IMR-90 (cell line): Measurements from ENCODE around the gene AAMDC. TPM values are rescaled to one million over a fixed set of nuclear protein-coding genes. Genes with fewer than 3 reads are reported as not detected.
A peak's percentile ranks its signal among the peaks of the same experiment; 100 is the strongest.
"Not testable (repeated sequence)": the region's sequence is repeated elsewhere in the genome, so short reads cannot be mapped to it uniquely, and the experiment has no call there.

Experiments
- ATAC-seq: fragments of 200-7000 bp; cut with Tn5 transposase; 2 replicates; pipeline ENCODE4 v1.9.1; 2020; ENCODE audit warnings: low read depth, mild to moderate bottlenecking, moderate library complexity
- BruUV-seq: library from RNA; stranded (reverse); fragments of 400-500 nt; replicated peaks from 2 replicates; lab custom pipeline; 2021; lab: Mats Ljungman, UMichigan
- CTCF ChIA-PET: fragments of 300-600 bp; formaldehyde crosslinking; extraction: SDS; loops from one replicate; lab custom pipeline; 2021; ENCODE audit warnings: antibody characterized with exemption; lab: Yijun Ruan, JAX
- POLR2A ChIA-PET: fragments of 300-600 bp; sonication (Branson Sonifier 250); formaldehyde crosslinking; loops from one replicate; lab custom pipeline; 2022; ENCODE audit warnings: antibody characterized with exemption; ENCODE audit not compliant: unreplicated experiment; lab: Charles Lee
- DNase-seq: peaks from one replicate; pipeline ENCODE4 v3.0.0; 2013
- H2AFZ ChIP-seq: replicated peaks from 2 replicates; pipeline ENCODE3; 2013; ENCODE audit warnings: low read length, mild to moderate bottlenecking; ENCODE audit not compliant: poor library complexity
- H2AK5ac ChIP-seq: 2 replicates; pipeline ENCODE4 v1.6.1; 2013; ENCODE audit warnings: low read depth, low read length, inconsistent platforms
- H2AK9ac ChIP-seq: replicated peaks from 2 replicates; pipeline ENCODE3; 2013; ENCODE audit warnings: mild to moderate bottlenecking, low read depth, low read length, moderate library complexity; ENCODE audit not compliant: poor library complexity
- H2BK120ac ChIP-seq: 2 replicates; pipeline ENCODE4 v1.6.1; 2013; ENCODE audit warnings: low read depth, low read length, inconsistent platforms
- H2BK15ac ChIP-seq: 3 replicates; pipeline ENCODE4 v1.6.1; 2013; ENCODE audit warnings: low read depth, low read length, inconsistent platforms
- H2BK20ac ChIP-seq: 2 replicates; pipeline ENCODE4 v1.6.1; 2013; ENCODE audit warnings: low read depth, mild to moderate bottlenecking, inconsistent platforms, low read length, moderate library complexity
- H2BK5ac ChIP-seq: 2 replicates; pipeline ENCODE4 v1.6.1; 2013; ENCODE audit warnings: mild to moderate bottlenecking, low read depth, low read length, inconsistent platforms; ENCODE audit not compliant: poor library complexity, severe bottlenecking
- H3K14ac ChIP-seq: replicated peaks from 2 replicates; pipeline ENCODE4 v1.6.1; 2013; ENCODE audit warnings: low read depth, low read length, inconsistent platforms
- H3K18ac ChIP-seq: 2 replicates; pipeline ENCODE4 v1.6.1; 2013; ENCODE audit warnings: low read depth, low read length, control low read depth
- H3K23ac ChIP-seq: 2 replicates; pipeline ENCODE4 v1.6.1; 2013; ENCODE audit warnings: low read depth, low read length, inconsistent platforms
- H3K27ac ChIP-seq: 2 replicates; pipeline ENCODE4 v1.5.1; 2013; ENCODE audit warnings: mild to moderate bottlenecking, control low read depth, low read length; ENCODE audit not compliant: insufficient read depth
- H3K27me3 ChIP-seq: 2 replicates; pipeline ENCODE4 v1.6.1; 2013; ENCODE audit warnings: low read length; ENCODE audit not compliant: control insufficient read depth, insufficient read depth
- H3K36me3 ChIP-seq: 2 replicates; pipeline ENCODE4 v1.6.1; 2013; ENCODE audit warnings: low read length, mixed read lengths; ENCODE audit not compliant: control insufficient read depth, insufficient read depth
- H3K4ac ChIP-seq: 2 replicates; pipeline ENCODE4 v1.6.1; 2013; ENCODE audit warnings: low read depth, low read length, inconsistent platforms
- H3K4me1 ChIP-seq: 2 replicates; pipeline ENCODE4 v1.6.1; 2013; ENCODE audit warnings: low read length, mixed read lengths; ENCODE audit not compliant: control insufficient read depth, insufficient read depth
- H3K4me2 ChIP-seq: 2 replicates; pipeline ENCODE4 v1.6.1; 2013; ENCODE audit warnings: low read depth, mild to moderate bottlenecking, control low read depth, low read length, moderate library complexity
- H3K4me3 ChIP-seq: 2 replicates; pipeline ENCODE4 v1.5.1; 2013; ENCODE audit warnings: low read depth, mild to moderate bottlenecking, control low read depth, low read length, moderate library complexity; ENCODE audit not compliant: insufficient read depth
- H3K56ac ChIP-seq: 2 replicates; pipeline ENCODE4 v1.6.1; 2013; ENCODE audit warnings: low read length, inconsistent platforms; ENCODE audit not compliant: insufficient read depth; ENCODE audit errors: extremely low read depth
- H3K79me1 ChIP-seq, 2 experiments: 2 replicates each; pipeline ENCODE4 v1.6.1; 2013; ENCODE audit warnings: low read length in 2 of 2, inconsistent platforms in 1 of 2, low read depth in 1 of 2
- H3K9ac ChIP-seq: 2 replicates; pipeline ENCODE4 v1.6.1; 2013; ENCODE audit warnings: low read depth, low read length, control low read depth
- H3K9me1 ChIP-seq: 2 replicates; pipeline ENCODE4 v1.6.1; 2013; ENCODE audit warnings: low read length, inconsistent platforms; ENCODE audit not compliant: insufficient read depth
- H3K9me3 ChIP-seq: 2 replicates; pipeline ENCODE4 v1.6.1; 2013; ENCODE audit warnings: low read length; ENCODE audit not compliant: control insufficient read depth, insufficient read depth
- H4K20me1 ChIP-seq: 2 replicates; pipeline ENCODE4 v1.6.1; 2013; ENCODE audit warnings: low read length, inconsistent platforms; ENCODE audit not compliant: insufficient read depth
- H4K5ac ChIP-seq: 2 replicates; pipeline ENCODE4 v1.6.1; 2013; ENCODE audit warnings: mild to moderate bottlenecking, low read depth, low read length, control low read depth
- H4K8ac ChIP-seq, 2 experiments: 2 replicates each; pipeline ENCODE4 v1.6.1; 2013; ENCODE audit warnings: low read depth in 2 of 2, low read length in 2 of 2, control low read depth in 1 of 2, inconsistent platforms in 1 of 2
- H4K91ac ChIP-seq: 2 replicates; pipeline ENCODE4 v1.6.1; 2013; ENCODE audit warnings: low read depth, low read length, inconsistent platforms; ENCODE audit not compliant: insufficient read depth
- WGBS, 2 experiments: methylation state at CpG; one replicate each; pipeline versions ENCODE4 v1.1.5 to v1.1.7; 2013; ENCODE audit warnings: missing lambda C conversion rate in 2 of 2; ENCODE audit not compliant: insufficient read length in 1 of 2; ENCODE audit errors: extremely low coverage in 2 of 2; 5-methylcytosine and 5-hydroxymethylcytosine counted together
- dilution Hi-C: fragments of 300-500 bp; cut with HindIII; formaldehyde crosslinking; loops from one replicate; pipeline ENCODE4 v1.14.3; 2018; ENCODE audit warnings: low sequenced_read_pairs; ENCODE audit not compliant: unreplicated experiment
- in situ Hi-C: fragments of 300-500 bp; cut with MboI; formaldehyde crosslinking; loops from 3 replicates; pipeline ENCODE4 v1.14.3; 2019; ENCODE audit warnings: low sequenced_read_pairs, inconsistent platforms, mixed read lengths
- intact Hi-C: fragments of 100-400 bp; cut with micrococcal nuclease; formaldehyde crosslinking; loops from 2 replicates; pipeline ENCODE4 v1.10.0; 2022
- polyA plus RNA-seq, 3 experiments: library from polyadenylated mRNA; depleted of rRNA; stranded (reverse); fragments of >200 nt; gene quantifications; 2 replicates each; pipeline ENCODE4 v1.2.3, GENCODE V29; 2012; ENCODE audit warnings: low replicate concordance in 1 of 3
- total RNA-seq: library from RNA; depleted of rRNA; stranded (reverse); fragments of >200 nt; gene quantifications from 2 replicates; pipeline ENCODE4 v1.2.3, GENCODE V29; 2012

AAMDC gene
- total and polyA plus RNA-seq, 2 of the 4 experiments (the other 2 are of a cell fraction), result 15.8 to 47.6 TPM

DNA sequence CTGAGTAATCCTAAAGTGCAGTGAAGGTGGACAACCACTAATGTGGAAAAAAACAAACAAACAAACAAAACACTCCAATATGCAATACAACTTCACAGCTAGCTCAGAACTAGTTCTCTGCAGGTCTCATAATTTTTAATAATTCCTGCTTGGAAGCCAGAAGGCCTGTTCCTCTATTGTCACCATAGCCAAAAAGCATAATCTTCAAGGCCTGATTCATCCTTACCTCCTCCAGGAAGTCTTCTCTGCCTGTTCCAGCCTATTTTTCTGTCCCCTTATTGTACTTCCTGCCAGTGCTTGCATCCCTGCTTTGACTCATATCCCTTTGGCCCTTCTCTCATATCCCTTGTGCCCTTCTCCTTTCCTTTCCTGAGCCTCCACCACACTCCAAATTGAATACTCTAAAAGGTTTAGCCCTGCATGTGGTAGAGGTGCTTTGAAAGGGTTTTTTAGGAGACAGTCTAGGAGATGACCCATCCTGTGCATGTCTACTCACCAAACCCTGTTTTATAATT is 69.2 kb downstream of the AAMDC start:
- DNase-seq, H3K79me1 ChIP-seq, H3K4ac ChIP-seq, H3K4me1 ChIP-seq, H3K23ac ChIP-seq, H2BK5ac ChIP-seq, H2BK15ac ChIP-seq, H3K36me3 ChIP-seq, POLR2A ChIA-PET, H4K91ac ChIP-seq, H2AK5ac ChIP-seq, dilution Hi-C loops, CTCF ChIA-PET, H4K5ac ChIP-seq, H3K27ac ChIP-seq, H2BK20ac ChIP-seq, H3K14ac ChIP-seq, H3K4me2 ChIP-seq, H2AFZ ChIP-seq, BruUV-seq, ATAC-seq, intact Hi-C loops, H3K56ac ChIP-seq, H4K20me1 ChIP-seq, H3K18ac ChIP-seq, H3K9me1 ChIP-seq, H2AK9ac ChIP-seq, H2BK120ac ChIP-seq, H3K9me3 ChIP-seq, H3K9ac ChIP-seq, H4K8ac ChIP-seq, in situ Hi-C loops, H3K27me3 ChIP-seq, H3K4me3 ChIP-seq: not testable (repeated sequence)

- H4K20me1 ChIP-seq, H4K91ac ChIP-seq, intact Hi-C loops, H2BK20ac ChIP-seq, in situ Hi-C loops, POLR2A ChIA-PET, CTCF ChIA-PET, H2BK120ac ChIP-seq, H3K4me2 ChIP-seq, H4K8ac ChIP-seq, H3K36me3 ChIP-seq, H3K9ac ChIP-seq, H2BK15ac ChIP-seq, H3K9me3 ChIP-seq, BruUV-seq, H3K4me3 ChIP-seq, H3K27me3 ChIP-seq, H3K14ac ChIP-seq, H3K79me1 ChIP-seq, H3K4ac ChIP-seq, H2AK9ac ChIP-seq, H3K9me1 ChIP-seq, H3K4me1 ChIP-seq, H3K18ac ChIP-seq, H4K5ac ChIP-seq, H2AK5ac ChIP-seq, H2BK5ac ChIP-seq, dilution Hi-C loops, H3K56ac ChIP-seq, H3K27ac ChIP-seq, H3K23ac ChIP-seq, H2AFZ ChIP-seq: not testable (repeated sequence)
- no CpG with 5 or more reads among the region's 4 CpGs for WGBS, 2 experiments
- DNase-seq, result peak; percentile 60
- ATAC-seq, result peak; percentile 61
Measured at GRCh38 chr11:77890619-77891056, 69.7 kb downstream of the AAMDC start.
